Measurements from ENCODE around the gene KSR2.

DNA sequence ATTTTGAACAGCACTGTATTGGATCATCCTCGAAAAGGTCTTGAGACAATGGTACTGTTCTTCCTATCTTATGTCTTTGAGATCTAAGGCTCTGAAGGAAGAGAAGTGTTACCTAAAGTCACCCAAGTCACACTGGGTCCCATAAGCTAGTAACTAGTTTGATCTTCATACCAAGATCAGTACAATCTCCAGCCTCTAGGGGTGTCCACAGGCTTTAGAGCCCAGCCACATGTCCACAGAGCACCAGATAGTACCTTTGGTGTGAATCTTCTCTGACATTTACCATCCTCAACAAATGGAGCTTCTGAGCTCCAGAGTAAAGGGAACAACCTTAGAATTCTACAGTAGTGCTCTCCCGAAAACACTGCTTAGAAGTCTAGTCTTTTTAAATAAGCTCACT is 78.7 kb downstream of the KSR2 start:
- TF ChIP-seq, protein P1, sequence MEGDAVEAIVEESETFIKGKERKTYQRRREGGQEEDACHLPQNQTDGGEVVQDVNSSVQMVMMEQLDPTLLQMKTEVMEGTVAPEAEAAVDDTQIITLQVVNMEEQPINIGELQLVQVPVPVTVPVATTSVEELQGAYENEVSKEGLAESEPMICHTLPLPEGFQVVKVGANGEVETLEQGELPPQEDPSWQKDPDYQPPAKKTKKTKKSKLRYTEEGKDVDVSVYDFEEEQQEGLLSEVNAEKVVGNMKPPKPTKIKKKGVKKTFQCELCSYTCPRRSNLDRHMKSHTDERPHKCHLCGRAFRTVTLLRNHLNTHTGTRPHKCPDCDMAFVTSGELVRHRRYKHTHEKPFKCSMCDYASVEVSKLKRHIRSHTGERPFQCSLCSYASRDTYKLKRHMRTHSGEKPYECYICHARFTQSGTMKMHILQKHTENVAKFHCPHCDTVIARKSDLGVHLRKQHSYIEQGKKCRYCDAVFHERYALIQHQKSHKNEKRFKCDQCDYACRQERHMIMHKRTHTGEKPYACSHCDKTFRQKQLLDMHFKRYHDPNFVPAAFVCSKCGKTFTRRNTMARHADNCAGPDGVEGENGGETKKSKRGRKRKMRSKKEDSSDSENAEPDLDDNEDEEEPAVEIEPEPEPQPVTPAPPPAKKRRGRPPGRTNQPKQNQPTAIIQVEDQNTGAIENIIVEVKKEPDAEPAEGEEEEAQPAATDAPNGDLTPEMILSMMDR (conservative IDR thresholded peaks at IDR 0.05): no peak; the same call in 1 of the 2 replicates
- TF ChIP-seq EZH2 (IDR thresholded peaks at IDR 0.05; ENCODE audit: low read depth): no peak
